ENCODE data around the gene RHOF.
"Not testable (repeated sequence)": the region's sequence is repeated elsewhere in the genome, so short reads cannot be mapped to it uniquely, and the experiment has no call there.

The RHOF gene

DNA sequence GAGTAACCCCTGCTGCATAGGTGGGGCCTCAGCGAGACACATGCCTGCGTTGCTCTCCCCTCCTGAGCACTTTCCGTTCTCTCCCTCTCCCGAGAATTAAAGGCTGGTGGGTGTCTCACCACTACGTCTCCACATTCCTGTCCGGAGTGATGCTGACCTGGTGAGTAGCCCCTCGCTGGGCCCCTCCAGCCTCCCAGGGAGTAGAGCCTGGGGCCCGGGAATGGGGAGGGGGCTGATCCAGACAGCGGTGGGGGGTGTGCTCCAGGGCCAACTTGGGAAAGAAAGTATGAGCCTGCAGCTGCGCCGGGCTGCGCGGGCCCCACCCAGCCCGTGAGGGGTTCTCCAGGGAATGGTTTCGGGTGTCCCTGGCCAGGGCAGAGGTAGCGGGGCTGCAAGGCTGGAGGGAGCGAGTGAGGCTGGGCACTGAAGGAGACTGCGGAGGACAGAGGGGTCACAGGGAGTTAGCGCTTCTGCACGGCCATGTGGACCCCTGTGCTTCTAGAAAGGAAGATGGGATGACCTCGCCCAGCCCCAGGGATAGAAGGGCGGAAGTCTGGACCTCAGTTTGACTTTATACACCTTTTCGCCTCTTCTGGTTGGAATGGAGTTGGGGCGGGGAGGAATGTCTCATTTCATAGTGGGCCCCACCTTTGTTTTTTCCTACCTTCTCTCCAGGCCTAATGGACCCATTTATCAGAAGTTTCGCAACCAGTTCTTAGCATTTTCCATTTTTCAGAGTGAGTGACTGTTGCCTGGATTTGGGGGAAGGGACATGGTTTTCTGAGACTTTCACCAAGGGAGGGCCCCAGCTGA lies 22.5 kb downstream of the RHOF start:
- DNase-seq, result no peak

DNA sequence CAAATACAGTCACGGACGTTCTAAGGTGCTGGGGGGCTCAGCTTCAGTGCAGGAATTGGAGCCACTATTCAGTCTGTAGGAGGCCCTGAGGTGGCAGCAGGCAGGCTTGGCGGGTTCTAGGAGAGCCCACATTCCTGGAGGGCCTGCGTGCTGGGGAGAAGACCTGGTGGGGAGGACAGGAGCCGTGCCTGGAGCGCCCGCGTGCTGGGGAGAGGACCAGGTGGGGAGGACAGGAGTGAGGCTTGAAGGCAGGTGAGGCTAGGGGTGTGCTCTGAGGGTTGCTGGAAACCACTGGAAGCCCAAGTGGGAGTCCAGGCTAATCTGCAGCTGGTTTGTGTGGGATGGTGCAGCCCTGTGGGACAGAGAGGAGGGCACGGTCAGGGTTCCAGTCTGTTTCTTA lies 23.1 kb downstream of the RHOF start:
- DNase-seq, result no peak

GRCh38 chr12:121769831-121770301 lies 23.6 kb downstream of the RHOF start:
- DNase-seq, result no peak

- DNase-seq, result no peak
These were observed 24.1 kb downstream of the RHOF start for GRCh38 chr12:121769297-121769830.

DNA sequence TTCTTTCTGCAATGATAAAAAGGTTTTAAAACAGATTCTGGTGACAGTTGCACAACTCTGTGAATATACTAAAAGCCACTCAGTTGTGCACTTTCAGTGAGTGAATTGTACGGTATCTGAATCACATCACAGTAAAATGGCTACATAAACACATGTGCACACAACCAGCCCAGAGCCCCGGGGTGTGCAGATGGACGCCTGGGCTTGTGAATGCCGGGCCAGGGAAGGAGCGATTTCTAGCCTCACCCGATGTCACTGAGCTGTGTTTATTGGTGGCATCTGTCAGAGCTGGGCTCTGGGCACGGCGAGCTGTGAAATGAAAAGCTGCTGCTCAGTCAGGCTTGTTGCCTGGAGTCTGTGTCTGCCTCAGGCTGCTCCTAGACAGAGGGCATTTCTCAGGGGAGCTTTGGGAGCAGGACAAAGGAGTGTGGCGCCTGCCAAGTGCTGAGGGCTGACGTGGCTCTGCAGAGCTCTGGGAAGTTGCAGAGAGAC lies 25.9 kb downstream of the RHOF start:
- DNase-seq, result no peak

DNA sequence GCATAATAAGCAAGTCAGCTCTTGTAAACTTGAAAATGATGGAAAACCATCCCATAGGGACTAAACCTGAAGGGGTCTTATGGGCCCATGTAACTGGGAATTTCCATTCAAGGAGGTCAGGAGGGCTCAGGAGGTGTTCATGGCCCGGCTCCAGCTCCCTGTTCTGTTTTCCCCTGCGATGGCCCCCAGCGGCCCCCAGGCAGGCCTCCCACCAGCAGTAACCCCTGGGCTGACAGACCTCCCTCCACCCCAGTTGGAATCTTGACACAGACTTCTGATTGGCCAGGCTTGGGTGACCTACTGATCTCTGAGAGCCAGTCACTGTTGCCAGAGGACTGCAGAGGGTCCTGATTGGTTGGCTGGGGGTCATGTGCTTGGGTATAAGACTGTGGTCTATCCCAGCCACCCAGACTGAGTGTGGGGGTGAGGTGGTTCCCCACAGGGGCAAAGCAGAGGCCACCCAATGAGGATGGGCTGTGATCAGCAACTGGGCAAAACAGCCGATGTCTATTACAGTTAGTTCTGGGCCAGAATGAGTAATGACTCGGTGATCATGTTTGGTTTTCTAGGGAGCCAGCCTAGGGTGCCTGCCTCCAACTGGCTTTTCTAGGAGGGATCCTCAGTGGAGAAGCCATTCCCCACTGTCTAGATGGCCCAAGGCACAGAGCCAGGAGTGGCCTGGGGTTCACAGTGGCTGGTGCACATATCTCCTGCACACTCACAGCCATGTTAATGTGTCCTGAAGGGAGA lies 27.0 kb downstream of the RHOF start:
- no peak for DNase-seq

- no peak for DNase-seq
These were observed 27.9 kb downstream of the RHOF start for GRCh38 chr12:121765573-121765972.

DNA sequence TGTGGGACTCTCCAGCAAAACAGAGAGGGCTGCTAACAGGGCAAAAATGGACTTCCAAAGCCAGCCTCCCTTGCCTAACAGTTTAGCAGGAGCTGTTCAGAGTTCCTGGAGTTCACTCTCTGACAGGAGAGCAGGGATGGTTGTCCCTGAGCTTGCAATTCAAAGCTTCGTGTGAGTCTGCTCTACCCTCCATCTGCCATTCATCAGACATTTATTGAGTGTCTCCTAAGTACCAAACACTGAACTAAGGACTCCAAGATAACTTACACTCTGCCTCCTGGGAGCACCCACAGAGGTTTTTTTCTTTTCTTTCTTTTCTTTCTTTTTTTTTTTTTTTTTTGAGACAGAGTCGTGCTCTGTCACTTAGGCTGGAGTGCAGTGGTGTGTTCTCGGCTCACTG lies 28.7 kb downstream of the RHOF start:
- no peak for DNase-seq

DNA sequence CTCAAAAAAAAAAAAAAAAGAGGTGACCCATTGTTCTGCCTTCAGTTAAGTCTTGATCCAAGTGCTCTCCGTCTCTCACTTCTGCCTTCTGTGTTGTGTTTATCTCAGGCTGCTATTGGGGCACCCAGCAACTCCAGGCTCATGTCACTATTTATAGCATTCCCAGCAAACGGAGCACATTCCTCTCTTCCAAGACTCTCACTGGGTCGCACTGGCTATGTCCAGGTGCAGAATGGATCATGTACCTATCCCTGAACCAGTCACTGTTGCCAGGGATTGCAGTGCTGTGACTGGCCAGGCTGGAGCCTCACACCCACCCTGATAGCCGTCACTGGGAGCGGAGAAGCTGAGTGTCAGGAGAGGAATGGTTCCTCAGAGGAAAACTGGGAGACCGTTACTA lies 31.2 kb downstream of the RHOF start:
- no peak for DNase-seq

DNA sequence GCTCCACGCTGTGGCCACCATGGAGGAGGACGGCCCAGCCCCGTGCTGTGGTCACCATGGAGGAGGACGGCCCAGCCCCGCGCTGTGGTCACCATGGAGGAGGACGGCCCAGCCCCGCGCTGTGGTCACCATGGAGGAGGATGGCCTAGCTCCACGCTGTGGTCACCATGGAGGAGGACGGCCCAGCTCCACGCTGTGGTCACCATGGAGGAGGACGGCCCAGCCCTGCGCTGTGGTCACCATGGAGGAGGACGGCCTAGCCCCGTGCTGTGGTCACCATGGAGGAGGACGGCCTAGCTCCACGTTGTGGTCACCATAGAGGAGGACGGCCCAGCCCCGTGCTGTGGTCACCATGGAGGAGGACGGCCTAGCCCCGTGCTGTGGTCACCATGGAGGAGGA lies 35.0 kb downstream of the RHOF start:
- not testable (repeated sequence) for DNase-seq

- no peak for DNase-seq
These were observed 37.9 kb downstream of the RHOF start for GRCh38 chr12:121755591-121755990.

- no peak for DNase-seq
These were observed 38.7 kb downstream of the RHOF start for GRCh38 chr12:121754836-121755235.

- DNase-seq, result no peak
These were observed 39.6 kb downstream of the RHOF start for GRCh38 chr12:121753844-121754264.

DNA sequence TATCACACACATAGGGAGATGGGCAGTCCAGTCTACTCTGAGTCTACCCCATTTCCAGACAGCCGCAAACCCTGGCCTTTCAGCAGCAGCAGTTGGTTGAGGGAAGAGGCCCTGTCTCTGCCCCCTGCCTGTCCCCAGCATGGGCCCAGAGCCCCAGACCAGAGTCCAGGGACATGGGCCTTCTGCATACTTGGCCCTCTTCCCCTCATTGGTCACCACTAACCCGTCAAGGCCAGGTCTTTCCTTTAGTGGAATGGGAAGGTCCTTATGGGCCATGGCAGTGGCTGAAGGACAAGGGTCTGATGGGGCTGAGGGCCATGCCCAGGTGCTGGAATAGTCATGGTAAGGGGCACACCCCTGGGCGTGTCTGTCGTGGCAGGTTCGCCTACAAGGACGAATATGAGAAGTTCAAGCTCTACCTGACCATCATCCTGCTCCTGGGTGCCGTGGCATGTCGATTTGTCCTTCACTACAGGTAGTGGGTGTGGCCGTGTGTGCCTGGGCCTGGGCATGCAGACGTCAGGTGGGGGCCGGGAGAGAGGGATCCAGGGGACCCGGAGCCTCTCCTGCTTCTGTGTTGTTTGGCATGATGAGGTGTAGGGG lies 41.6 kb downstream of the RHOF start:
- DNase-seq, result no peak

GRCh38 chr12:121751034-121751433 lies 42.5 kb downstream of the RHOF start:
- DNase-seq, result no peak

- no peak for DNase-seq
These were observed 43.0 kb downstream of the RHOF start for GRCh38 chr12:121750507-121750955.

- DNase-seq, result no peak
These were observed 44.2 kb downstream of the RHOF start for GRCh38 chr12:121749267-121749666.

- DNase-seq, result peak; percentile 74
These were observed 44.8 kb downstream of the RHOF start for GRCh38 chr12:121748571-121749265.

DNA sequence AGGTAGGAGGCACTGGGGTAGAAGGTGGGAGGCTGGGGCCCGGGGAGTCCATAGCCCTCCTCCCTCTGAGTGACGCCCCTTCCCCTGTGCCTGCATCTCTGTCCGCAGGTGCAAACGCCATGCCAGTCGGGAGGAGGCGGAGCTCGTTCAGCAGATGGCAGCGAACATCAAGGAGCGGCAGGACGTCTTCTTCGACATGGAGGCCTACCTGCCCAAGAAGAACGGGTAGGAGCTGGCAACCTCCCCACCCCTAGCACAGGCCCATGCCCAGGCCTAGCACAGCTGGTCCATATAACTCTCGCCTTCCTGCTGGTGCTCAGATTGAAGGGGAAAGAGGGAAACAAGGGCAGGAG lies 45.3 kb downstream of the RHOF start:
- no peak for DNase-seq

GRCh38 chr12:121745545-121745944 lies 47.9 kb downstream of the RHOF start:
- DNase-seq, result not testable (repeated sequence)

DNA sequence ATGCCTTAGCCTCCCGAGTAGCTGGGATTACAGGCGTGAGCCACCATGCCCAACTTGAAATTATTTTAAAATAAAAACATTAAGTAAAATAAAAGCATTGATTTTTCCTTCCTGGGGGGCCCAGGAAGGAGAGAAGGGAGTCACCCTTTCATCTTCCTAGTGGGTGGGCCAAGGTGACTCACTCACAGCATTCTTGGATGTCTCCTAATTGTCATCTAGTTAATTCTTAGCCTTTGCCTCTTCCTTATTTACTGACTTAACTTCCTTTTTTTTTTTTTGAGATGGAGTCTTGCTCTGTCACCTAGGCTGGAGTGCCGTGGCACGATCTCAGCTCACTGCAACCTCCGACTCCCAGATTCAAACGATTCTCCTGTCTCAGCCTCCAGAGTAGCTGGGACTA lies 51.7 kb downstream of the RHOF start:
- DNase-seq, result no peak

GRCh38 chr12:121740847-121741246 lies 52.6 kb downstream of the RHOF start:
- no peak for DNase-seq

Measured in GDM1 (cell line).